Inflammatory macrophage treated with lipopolysaccharide for 4 hours (primary cell): ENCODE data around the gene BCL2A1.
A peak's percentile ranks its signal among the peaks of the same experiment; 100 is the strongest.
"Not testable (repeated sequence)": the region's sequence is repeated elsewhere in the genome, so short reads cannot be mapped to it uniquely, and the experiment has no call there.

Experiments
- DNase-seq: peaks from one replicate; pipeline ENCODE4 v3.0.0-alpha.2; 2020

Gene BCL2A1

GRCh38 chr15:79970624-79971434, at the start of gene BCL2A1:
TSS of gene BCL2A1 (minus strand) at chr15:79971196. CDS start at chr15:79971119, 77 bp downstream.
- DNase-seq, result peak; percentile 100

GRCh38 chr15:80020731-80021130, 49.7 kb upstream of the BCL2A1 start:
- no peak for DNase-seq

DNA sequence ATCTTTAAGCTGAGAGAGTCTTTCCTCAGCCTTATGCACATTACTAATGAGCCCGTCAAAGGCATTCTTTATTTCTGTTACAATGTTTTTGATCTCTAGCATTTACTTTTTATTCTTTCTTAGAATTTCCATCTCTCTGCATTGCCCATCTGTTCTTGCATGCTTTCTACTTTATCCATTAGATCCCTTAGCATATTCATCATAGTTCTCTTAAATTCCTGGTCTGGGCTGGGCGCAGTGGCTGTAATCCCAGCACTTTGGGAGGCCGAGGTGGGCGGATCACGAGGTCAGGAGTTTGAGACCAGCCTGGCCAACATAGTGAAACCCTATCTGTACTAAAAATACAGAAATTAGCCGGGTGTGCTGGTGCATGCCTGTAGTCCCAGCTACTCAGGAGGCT, 49.2 kb upstream of the BCL2A1 start:
- DNase-seq, result not testable (repeated sequence)

GRCh38 chr15:80019168-80019745, 48.3 kb upstream of the BCL2A1 start:
- DNase-seq, result no peak

GRCh38 chr15:80017139-80017538, 46.1 kb upstream of the BCL2A1 start:
- DNase-seq, result not testable (repeated sequence)

GRCh38 chr15:80016506-80016905, 45.5 kb upstream of the BCL2A1 start:
- DNase-seq, result not testable (repeated sequence)

DNA sequence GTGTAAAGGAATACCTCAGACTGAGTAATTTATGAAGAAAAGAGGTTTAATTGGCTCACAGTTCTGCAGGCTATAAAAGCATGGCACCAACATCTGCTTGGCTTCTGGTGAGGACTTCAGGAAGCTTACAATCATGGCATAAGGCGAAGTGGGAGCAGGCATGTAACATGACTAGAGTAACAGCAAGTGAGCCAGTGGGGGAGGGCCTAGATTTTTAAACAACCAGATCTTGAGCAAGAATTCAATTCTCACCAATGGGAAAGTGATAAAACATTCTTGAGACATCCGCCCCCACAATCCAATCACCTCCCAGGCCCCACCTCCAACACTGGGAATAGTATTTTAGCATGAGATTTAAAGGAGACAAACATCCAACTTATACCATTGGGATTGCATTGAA, 44.2 kb upstream of the BCL2A1 start:
- DNase-seq, result peak; percentile 14

GRCh38 chr15:80014186-80014585, 43.2 kb upstream of the BCL2A1 start:
- DNase-seq, result not testable (repeated sequence)

- DNase-seq, result no peak
Observed at GRCh38 chr15:80012060-80012726, 41.2 kb upstream of the BCL2A1 start.

- DNase-seq, result no peak
Observed at GRCh38 chr15:80011596-80011995, 40.6 kb upstream of the BCL2A1 start.

DNA sequence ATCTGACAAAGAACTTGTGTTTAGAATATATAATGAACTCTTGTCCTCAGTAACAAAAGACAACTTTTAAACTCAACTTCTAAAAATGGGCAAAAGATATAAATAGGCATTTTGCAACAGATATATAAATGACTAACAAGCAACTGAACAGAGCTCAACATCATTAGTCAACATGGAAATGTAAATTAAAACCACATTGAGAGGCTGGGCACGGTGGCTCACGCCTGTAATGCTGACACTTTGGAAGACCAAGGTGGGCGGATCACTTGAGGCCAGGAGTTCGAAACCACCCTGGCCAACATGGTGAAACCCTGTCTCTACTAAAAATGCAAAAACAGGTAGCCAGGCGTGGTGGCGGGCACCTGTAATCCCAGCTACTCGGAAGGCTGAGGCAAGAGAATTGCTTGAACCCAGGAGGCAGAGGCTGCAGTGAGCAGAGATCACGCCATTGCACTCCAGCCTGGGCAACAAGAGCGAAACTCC, 40.1 kb upstream of the BCL2A1 start:
- DNase-seq, result peak; percentile 75

DNA sequence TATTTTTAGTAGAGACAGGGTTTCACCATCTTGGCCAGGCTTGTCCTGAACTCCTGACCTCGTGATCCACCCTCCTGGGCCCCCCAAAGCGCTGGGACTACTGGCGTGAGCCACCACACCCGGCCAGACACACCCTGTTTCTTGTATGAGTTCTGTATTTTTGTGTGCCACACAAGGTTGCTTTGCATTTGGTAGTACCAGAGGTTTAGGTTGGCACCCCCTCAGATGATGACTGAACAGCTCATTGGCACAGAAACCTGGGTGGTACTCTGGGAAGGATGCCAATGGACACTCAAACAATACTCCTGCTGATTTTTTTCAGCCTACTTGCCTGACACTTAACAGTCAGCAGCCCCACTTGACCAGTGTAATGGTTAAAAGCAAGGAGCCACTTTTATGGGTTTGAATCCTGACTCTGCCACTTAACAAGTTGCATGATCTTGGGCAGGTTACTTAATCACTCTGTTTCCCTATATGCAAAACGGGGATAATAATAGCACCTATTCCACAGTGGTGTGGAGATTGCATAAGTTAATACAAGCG, 39.2 kb upstream of the BCL2A1 start:
- DNase-seq, result peak; percentile 32

- no peak for DNase-seq
Observed at GRCh38 chr15:80007532-80007931, 36.5 kb upstream of the BCL2A1 start.

DNA sequence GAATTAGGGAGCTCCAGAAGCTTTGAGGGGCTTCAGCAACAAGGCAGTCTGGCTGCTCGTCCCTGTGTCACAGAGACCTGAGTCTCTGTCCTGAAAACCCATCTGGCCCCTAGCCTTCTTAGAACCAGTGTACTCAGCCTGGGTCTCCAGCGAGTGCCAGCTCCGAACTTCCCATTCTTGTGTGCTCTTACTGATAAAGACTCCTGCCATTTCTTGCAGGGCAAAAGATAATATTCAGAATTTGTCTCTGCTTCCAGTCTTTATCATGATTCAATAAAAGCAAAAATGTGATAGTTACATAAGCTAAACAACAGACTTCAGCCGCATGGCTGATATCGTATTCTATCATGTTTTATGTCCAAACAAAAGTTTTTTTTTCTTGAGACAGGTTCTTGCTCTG, 36.0 kb upstream of the BCL2A1 start:
- no peak for DNase-seq

DNA sequence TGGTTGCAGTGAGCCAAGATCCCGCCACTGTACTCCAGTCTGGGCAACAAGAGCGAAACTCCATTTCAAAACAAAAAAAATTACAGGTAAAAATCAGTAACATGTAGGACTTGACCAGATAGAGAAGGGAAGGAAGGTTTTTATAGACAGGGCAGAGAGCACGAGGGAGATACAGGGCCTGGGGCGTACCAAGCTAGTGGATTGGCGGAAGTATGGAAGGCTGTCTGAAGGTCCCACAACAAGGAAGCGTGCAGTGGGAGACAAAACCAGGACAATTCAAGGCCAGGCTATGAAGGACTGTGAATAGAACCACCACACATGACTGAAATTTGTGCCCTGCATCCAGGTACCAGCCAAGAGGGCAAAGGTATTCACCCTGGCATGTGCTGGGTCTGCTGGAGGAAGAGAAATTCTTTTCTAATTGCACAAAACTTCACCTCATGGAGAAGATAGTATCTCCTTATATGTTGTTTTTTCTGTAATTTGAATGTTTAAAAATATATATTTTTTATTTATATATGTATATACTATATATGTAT, 33.0 kb upstream of the BCL2A1 start:
- DNase-seq, result no peak

DNA sequence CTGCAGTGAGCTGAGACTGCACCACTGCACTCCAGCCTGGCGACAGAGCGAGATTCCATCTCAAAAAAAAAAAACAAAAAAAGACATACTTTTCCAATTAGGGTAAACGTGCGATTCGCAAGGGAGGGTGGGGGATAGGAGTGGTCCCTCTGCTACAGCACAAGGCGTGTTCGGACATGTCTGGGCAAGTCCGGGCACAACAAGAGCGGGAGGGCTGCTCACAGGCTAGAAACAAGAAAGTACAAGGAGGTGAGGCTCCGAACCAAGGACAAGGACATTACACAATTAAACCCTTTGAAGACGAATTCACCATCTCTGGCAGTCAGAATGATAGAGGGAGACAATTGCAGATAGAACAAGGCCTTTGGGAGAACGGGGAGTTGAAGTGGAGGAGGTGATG, 32.2 kb upstream of the BCL2A1 start:
- no peak for DNase-seq

DNA sequence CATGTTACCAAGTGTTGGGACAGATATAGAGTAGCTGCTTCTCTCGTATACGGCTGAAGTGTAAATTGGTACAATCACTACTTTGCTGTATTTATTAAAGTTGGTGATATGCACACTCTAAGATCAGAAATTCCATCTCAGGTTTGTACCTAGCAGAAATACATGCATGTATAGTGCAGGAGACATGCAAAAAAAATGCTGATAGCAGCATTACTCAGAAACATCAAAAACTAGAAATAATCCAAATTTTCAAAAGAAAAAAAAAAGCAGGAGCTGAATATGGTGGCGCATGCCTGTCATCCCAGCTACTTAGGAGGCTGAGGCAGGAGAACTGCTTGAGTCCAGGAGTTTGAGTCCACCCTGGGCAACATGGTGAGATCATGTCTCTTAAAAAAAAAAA, 31.3 kb upstream of the BCL2A1 start:
- no peak for DNase-seq

DNA sequence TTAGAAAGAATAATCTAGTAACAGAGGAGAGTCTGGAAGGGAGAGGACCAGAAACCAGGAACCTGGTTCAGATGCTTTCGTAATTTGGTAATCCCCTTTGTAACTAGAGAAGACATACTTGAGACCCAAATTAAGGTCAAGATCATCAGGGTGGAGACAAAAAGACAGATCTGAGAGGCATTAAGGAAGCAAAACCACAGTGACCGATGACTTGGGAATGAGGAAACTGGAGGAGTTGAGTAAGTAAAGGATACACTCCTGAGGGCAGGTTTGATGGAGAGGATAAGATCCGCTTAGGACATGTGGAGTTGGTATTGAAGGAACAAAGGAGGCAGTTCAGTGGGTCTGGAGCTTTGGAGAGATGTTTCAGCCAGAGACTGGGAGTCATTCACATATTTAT, 23.6 kb upstream of the BCL2A1 start:
- DNase-seq, result peak; percentile 88

DNA sequence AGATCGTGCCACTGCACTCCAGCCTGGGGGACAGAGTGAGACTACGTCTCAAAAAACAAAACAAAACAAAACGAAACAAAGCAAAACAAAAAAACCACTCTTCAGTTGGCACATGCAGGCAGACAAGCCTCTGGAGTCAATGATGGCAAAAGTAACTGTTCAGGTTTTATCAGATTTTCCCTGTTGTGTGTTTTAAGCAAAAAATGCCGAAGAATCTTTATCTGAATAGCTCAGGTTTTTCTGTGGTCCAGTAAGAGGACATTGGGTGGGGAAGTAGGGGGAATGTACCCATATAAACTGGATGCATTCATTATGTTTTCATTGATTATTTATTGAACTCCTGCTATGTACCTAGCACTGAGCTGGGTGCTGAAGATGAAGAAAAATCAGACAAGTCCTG, 20.8 kb upstream of the BCL2A1 start:
- DNase-seq, result no peak

DNA sequence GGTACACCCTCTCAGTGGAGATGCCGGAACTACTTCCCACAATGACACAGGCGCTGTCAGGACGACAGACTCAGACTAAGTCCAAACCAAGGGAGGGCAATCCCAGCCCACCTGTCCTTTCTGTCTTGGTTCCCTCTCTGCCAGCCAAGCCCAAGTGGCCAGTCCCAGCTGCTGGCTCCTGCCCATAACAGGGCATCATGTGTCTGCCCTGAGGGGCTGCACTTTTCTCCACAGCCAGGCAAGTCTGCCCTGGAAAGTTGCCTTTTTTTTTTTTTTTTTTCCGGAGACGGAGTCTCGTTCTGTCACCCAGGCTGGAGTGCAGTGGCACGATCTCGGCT, 20.0 kb upstream of the BCL2A1 start:
- no peak for DNase-seq

GRCh38 chr15:79990280-79990996, 19.4 kb upstream of the BCL2A1 start:
- peak; percentile 66 for DNase-seq

GRCh38 chr15:79989682-79990081, 18.7 kb upstream of the BCL2A1 start:
- DNase-seq, result peak; percentile 97

DNA sequence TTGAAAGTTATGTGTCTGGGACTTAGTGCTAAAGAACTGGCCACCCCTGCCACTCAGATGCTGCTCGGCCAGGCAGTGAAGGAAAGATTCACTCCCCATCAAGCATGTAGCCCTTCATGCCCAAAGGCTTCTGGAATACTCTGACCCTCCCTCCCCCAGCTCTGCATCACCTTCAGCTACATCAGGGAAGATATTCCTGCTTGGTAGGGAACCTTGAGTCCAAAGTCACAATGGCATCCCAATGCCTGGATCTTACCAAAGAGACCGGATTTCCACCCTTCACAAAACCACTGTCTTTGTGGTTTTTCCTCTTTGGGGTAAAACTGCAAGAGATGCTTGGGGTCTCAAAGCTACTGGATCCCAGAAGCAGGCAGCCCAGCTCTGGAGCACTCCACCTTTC, 18.2 kb upstream of the BCL2A1 start:
- no peak for DNase-seq
